H9 (cell line): Measurements from ENCODE around the gene RASSF7. TPM values are rescaled to one million over a fixed set of nuclear protein-coding genes. Genes with fewer than 3 reads are reported as not detected.

Experiments used
- DNase-seq: peaks from one replicate; pipeline ENCODE4 v3.0.0-alpha.2; 2017
- H2AFZ ChIP-seq: one replicate; pipeline ENCODE4 v1.6.1; 2013; ENCODE audit warnings: mild to moderate bottlenecking, low read length, control low read depth, moderate library complexity
- H2AK5ac ChIP-seq: 2 replicates; pipeline ENCODE4 v1.6.1; 2013; ENCODE audit warnings: low read length, control low read depth, mixed read lengths; ENCODE audit not compliant: insufficient read length
- H2BK120ac ChIP-seq: one replicate; pipeline ENCODE4 v1.6.1; 2013; ENCODE audit warnings: low read depth, mild to moderate bottlenecking, low read length, control low read depth, inconsistent platforms; ENCODE audit not compliant: poor library complexity, severe bottlenecking
- H2BK12ac ChIP-seq: 2 replicates; pipeline ENCODE4 v1.6.1; 2013; ENCODE audit warnings: low read length, control low read depth, mixed read lengths, low read depth; ENCODE audit not compliant: insufficient read length
- H2BK15ac ChIP-seq: 2 replicates; pipeline ENCODE4 v1.6.1; 2013; ENCODE audit warnings: low read depth, low read length, control low read depth
- H2BK20ac ChIP-seq: one replicate; pipeline ENCODE4 v1.6.1; 2013; ENCODE audit warnings: low read depth, mild to moderate bottlenecking, low read length, control low read depth, inconsistent platforms; ENCODE audit not compliant: poor library complexity, severe bottlenecking
- H2BK5ac ChIP-seq: 2 replicates; pipeline ENCODE4 v1.6.1; 2013; ENCODE audit warnings: low read length, control low read depth, mixed read lengths; ENCODE audit not compliant: insufficient read length
- H3K14ac ChIP-seq: 2 replicates; pipeline ENCODE4 v1.6.1; 2013; ENCODE audit warnings: low read length, control low read depth; ENCODE audit not compliant: insufficient read depth
- H3K18ac ChIP-seq: 2 replicates; pipeline ENCODE4 v1.6.1; 2013; ENCODE audit warnings: low read depth, mild to moderate bottlenecking, mixed read lengths, low read length, control low read depth; ENCODE audit not compliant: insufficient read length
- H3K23ac ChIP-seq: 2 replicates; pipeline ENCODE4 v1.6.1; 2013; ENCODE audit warnings: low read length, control low read depth, mixed read lengths, low read depth; ENCODE audit not compliant: insufficient read length
- H3K23me2 ChIP-seq: 2 replicates; pipeline ENCODE4 v1.6.1; 2013; ENCODE audit warnings: low read depth, mild to moderate bottlenecking, mixed read lengths, low read length, control low read depth; ENCODE audit not compliant: insufficient read length, poor library complexity, severe bottlenecking
- H3K27ac ChIP-seq: 2 replicates; pipeline ENCODE4 v1.5.1; 2013; ENCODE audit warnings: low read length, control low read depth, mixed read lengths, low read depth; ENCODE audit not compliant: insufficient read length
- H3K27me3 ChIP-seq: 2 replicates; pipeline ENCODE4 v1.6.1; 2013; ENCODE audit warnings: low read length, control low read depth, inconsistent platforms; ENCODE audit not compliant: insufficient read depth
- H3K4ac ChIP-seq: 2 replicates; pipeline ENCODE4 v1.6.1; 2013; ENCODE audit warnings: low read depth, mild to moderate bottlenecking, control low read depth, inconsistent platforms, low read length, moderate library complexity
- H3K4me1 ChIP-seq: 2 replicates; pipeline ENCODE4 v1.6.1; 2013; ENCODE audit warnings: low read length, control low read depth, inconsistent platforms; ENCODE audit not compliant: insufficient read depth
- H3K4me2 ChIP-seq: 2 replicates; pipeline ENCODE4 v1.6.1; 2013; ENCODE audit warnings: low read length, control low read depth, mixed read lengths; ENCODE audit not compliant: insufficient read length, insufficient read depth
- H3K56ac ChIP-seq: 2 replicates; pipeline ENCODE4 v1.6.1; 2013; ENCODE audit warnings: low read depth, mild to moderate bottlenecking, mixed read lengths, low read length, control low read depth; ENCODE audit not compliant: insufficient read length
- H3K79me1 ChIP-seq: 2 replicates; pipeline ENCODE4 v1.6.1; 2013; ENCODE audit warnings: low read depth, mild to moderate bottlenecking, moderate library complexity, low read length, control low read depth, inconsistent platforms; ENCODE audit not compliant: insufficient read depth, poor library complexity, severe bottlenecking
- H3K79me2 ChIP-seq: 2 replicates; pipeline ENCODE4 v1.6.1; 2013; ENCODE audit warnings: low read length, control low read depth, inconsistent platforms; ENCODE audit not compliant: insufficient read depth
- H3K9ac ChIP-seq: 2 replicates; pipeline ENCODE4 v1.6.1; 2013; ENCODE audit warnings: low read length, control low read depth, mixed read lengths; ENCODE audit not compliant: insufficient read length; ENCODE audit errors: extremely low read depth
- H3K9me3 ChIP-seq: one replicate; pipeline ENCODE4 v1.6.1; 2013; ENCODE audit warnings: low read depth, low read length, inconsistent platforms; ENCODE audit not compliant: control insufficient read depth
- H3T11ph ChIP-seq: one replicate; pipeline ENCODE4 v1.6.1; 2013; ENCODE audit warnings: mild to moderate bottlenecking, low read length, control low read depth, inconsistent platforms
- H4K20me1 ChIP-seq: one replicate; pipeline ENCODE4 v1.6.1; 2013; ENCODE audit not compliant: control insufficient read depth, insufficient read length, insufficient read depth
- H4K5ac ChIP-seq: 2 replicates; pipeline ENCODE4 v1.6.1; 2013; ENCODE audit warnings: low read depth, mild to moderate bottlenecking, mixed read lengths, low read length, control low read depth; ENCODE audit not compliant: insufficient read length
- H4K8ac ChIP-seq: replicated peaks from 2 replicates; pipeline ENCODE4 v1.6.1; 2013; ENCODE audit warnings: low read length, control low read depth, mixed read lengths, low read depth; ENCODE audit not compliant: insufficient read length
- H4K91ac ChIP-seq: 2 replicates; pipeline ENCODE4 v1.6.1; 2013; ENCODE audit warnings: low read depth, mild to moderate bottlenecking, moderate library complexity, mixed read lengths, low read length, control low read depth; ENCODE audit not compliant: insufficient read length
- H3K27ac Mint-ChIP-seq, 3 experiments: 2 replicates in 2 of 3; 3 replicates in 1 of 3; pipeline ENCODE4 v1.8.0; 2020 to 2021; ENCODE audit warnings: mixed read lengths in 3 of 3, mild to moderate bottlenecking in 1 of 3, moderate library complexity in 1 of 3
- H3K27me3 Mint-ChIP-seq: 2 replicates; pipeline ENCODE4 v1.8.0; 2021; ENCODE audit warnings: low read depth, mild to moderate bottlenecking, moderate library complexity, mixed read lengths
- H3K36me3 Mint-ChIP-seq, 3 experiments: 2 replicates in 2 of 3; 3 replicates in 1 of 3; pipeline ENCODE4 v1.8.0; 2020 to 2021; ENCODE audit warnings: low read depth in 3 of 3, mixed read lengths in 3 of 3; ENCODE audit not compliant: insufficient read depth in 1 of 3
- H3K4me1 Mint-ChIP-seq, 2 experiments: 2 replicates each; pipeline ENCODE4 v1.8.0; 2020; ENCODE audit warnings: mixed read lengths in 2 of 2
- H3K4me3 Mint-ChIP-seq, 2 experiments: 2 replicates in 1 of 2; 3 replicates in 1 of 2; pipeline ENCODE4 v1.8.0; 2020 to 2021; ENCODE audit warnings: mild to moderate bottlenecking in 2 of 2, mixed read lengths in 2 of 2, moderate library complexity in 1 of 2
- H3K9me3 Mint-ChIP-seq, 2 experiments: 2 replicates in 1 of 2; 3 replicates in 1 of 2; pipeline ENCODE4 v1.8.0; 2020; ENCODE audit warnings: mild to moderate bottlenecking in 2 of 2, mixed read lengths in 2 of 2, moderate library complexity in 1 of 2
- WGBS: extraction: QIAGEN DNeasy Blood & Tissue Kit; methylation state at CpG from one replicate; pipeline ENCODE4 v1.1.7; 2013; ENCODE audit warnings: missing lambda C conversion rate, low lambda C conversion rate, mixed read lengths; ENCODE audit not compliant: insufficient read length; ENCODE audit errors: extremely low coverage; 5-methylcytosine and 5-hydroxymethylcytosine counted together
- total RNA-seq: library from RNA; stranded (reverse); gene quantifications from 2 replicates; pipeline ENCODE4 v1.2.1, GENCODE V29; 2021
- TF ChIP-seq, protein P1 (sequence below): fragments of 200-600 bp; sonication (generic); conservative IDR thresholded peaks from 3 replicates; pipeline ENCODE4 v1.8.0; 2021; ENCODE audit warnings: antibody characterized with exemption, mild to moderate bottlenecking

Gene RASSF7
- total RNA-seq, 1 experiment from 2014 or later, result 26.3 TPM

DNA sequence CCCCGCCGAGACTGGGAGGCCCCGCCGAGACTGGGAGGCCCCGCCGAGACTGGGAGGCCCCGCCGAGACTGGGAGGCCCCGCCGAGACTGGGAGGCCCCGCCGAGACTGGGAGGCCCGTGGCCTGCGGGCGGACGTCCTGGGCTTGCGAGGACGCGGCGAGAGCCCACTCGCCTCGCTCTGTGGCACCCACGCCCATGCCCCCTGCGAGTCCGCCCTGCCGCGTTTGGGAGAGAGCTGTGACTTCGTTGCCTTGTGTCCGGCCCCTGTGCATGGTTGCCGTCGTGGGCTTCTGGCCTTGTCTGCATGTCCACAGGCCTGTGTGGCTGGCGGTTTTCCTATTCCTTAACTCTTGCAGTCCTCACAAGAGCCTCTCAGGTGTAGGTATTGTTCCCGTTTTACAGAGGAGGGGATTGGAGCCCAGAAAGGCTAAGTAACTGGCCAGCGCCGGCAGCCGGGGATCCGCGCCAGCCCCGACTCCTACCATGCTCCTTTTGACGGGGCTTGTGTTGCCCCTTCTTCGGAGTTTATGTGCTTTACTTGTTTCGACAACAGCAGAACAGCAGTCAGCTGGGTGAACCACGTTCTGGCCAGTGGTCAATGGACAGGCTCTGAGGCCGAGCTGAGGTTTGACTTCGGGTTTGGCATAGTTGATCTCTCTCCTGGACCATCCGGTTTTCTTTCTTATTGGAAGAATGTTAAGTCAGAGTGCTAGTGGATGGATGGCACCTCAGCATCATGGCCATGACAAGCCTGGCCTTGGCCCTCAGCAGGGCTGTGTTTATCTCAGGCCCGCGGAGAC is 16.2 kb downstream of the RASSF7 start:
- Histone ChIP-seq H2BK12ac (no peak overlapping the region), H2BK120ac (no peak overlapping the region), H3K14ac (peak overlapping the region; percentile 84), H3K23ac (peak overlapping the region; percentile 19), H3K9me3 (no peaks in the 10 kb centered on the region), H4K20me1 (no peaks in the 10 kb centered on the region), H2BK5ac (no peak overlapping the region), H3K4me2 (peak overlapping the region; percentile 94), H3K9ac (peak overlapping the region; percentile 93), H3T11ph (no peak overlapping the region), H4K5ac (no peak overlapping the region), H3K56ac (no peak overlapping the region), H4K8ac (no peak overlapping the region), H3K4ac (no peak overlapping the region), H2AFZ (no peak overlapping the region), H2BK15ac (no peak overlapping the region), H4K91ac (no peak overlapping the region), H3K4me1 (no peaks in the 10 kb centered on the region), H3K27ac (no peak overlapping the region), H3K27me3 (no peaks in the 10 kb centered on the region; the same call in 1 of the 2 replicates), H2AK5ac (no peak overlapping the region), H2BK20ac (no peak overlapping the region), H3K23me2 (peaks cover 16% of the 10 kb centered on the region), H3K18ac (peak overlapping the region; percentile 52), H3K79me1 (peaks cover 10% of the 10 kb centered on the region), H3K79me2 (peaks cover 42% of the 10 kb centered on the region; the same call in 1 of the 2 replicates)
- Mint-ChIP-seq H3K9me3 (no peaks in the 10 kb centered on the region), H3K4me1 (peaks cover 23 to 28% of the 10 kb centered on the region in 2 experiments), H3K27me3 (peaks cover 14% of the 10 kb centered on the region), H3K27ac (peak overlapping the region; percentile 66 to 81 (median 79); a peak in 5 of 7 replicates), H3K36me3 (peaks cover 8 to 19% (median 11%) of the 10 kb centered on the region in 3 experiments; a peak in 6 of 7 replicates), H3K4me3 (peak overlapping the region; percentile 86 to 91)
- TF ChIP-seq, protein P1, sequence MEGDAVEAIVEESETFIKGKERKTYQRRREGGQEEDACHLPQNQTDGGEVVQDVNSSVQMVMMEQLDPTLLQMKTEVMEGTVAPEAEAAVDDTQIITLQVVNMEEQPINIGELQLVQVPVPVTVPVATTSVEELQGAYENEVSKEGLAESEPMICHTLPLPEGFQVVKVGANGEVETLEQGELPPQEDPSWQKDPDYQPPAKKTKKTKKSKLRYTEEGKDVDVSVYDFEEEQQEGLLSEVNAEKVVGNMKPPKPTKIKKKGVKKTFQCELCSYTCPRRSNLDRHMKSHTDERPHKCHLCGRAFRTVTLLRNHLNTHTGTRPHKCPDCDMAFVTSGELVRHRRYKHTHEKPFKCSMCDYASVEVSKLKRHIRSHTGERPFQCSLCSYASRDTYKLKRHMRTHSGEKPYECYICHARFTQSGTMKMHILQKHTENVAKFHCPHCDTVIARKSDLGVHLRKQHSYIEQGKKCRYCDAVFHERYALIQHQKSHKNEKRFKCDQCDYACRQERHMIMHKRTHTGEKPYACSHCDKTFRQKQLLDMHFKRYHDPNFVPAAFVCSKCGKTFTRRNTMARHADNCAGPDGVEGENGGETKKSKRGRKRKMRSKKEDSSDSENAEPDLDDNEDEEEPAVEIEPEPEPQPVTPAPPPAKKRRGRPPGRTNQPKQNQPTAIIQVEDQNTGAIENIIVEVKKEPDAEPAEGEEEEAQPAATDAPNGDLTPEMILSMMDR, result no peak
- no CpG with 5 or more reads among the region's 48 CpGs for WGBS
- no peak for DNase-seq
